HCT116 (cell line): Measurements from ENCODE around the gene TMEM258. TPM values are rescaled to one million over a fixed set of nuclear protein-coding genes. Genes with fewer than 3 reads are reported as not detected.

ENCODE experiments used
- ATAC-seq: fragments of 200-7000 bp; cut with Tn5 transposase; 2 replicates; pipeline ENCODE4 v1.9.1; 2020; ENCODE audit warnings: mild to moderate bottlenecking, moderate library complexity
- BruUV-seq: library from RNA; stranded (reverse); fragments of 400-500 nt; replicated peaks from 2 replicates; lab custom pipeline; 2021; lab: Mats Ljungman, UMichigan
- CTCF ChIA-PET: fragments of 300-600 bp; sonication (Branson Sonifier 250); formaldehyde crosslinking; loops from one replicate; lab custom pipeline; 2021; ENCODE audit warnings: antibody characterized with exemption; lab: Charles Lee
- POLR2A ChIA-PET: fragments of 300-600, 350-600 bp; sonication (Branson Sonifier 250); formaldehyde crosslinking; loops from one replicate; lab custom pipeline; 2021; ENCODE audit warnings: antibody characterized with exemption; lab: Charles Lee
- RAD21 ChIA-PET, 2 experiments: fragments of 300-600 bp; sonication (Branson Sonifier 250); formaldehyde crosslinking; loops; one replicate each; lab custom pipeline; 2023; ENCODE audit warnings: low total read pairs in 2 of 2; ENCODE audit not compliant: uncharacterized antibody in 2 of 2, unreplicated experiment in 2 of 2, low non-redundant PET in 1 of 2; lab: Charles Lee
- DNase-seq: peaks from one replicate; pipeline ENCODE4 v3.0.0-alpha.2; 2010; ENCODE audit warnings: low read depth, low spot score
- H2AFZ ChIP-seq: fragments of 200-600 bp; shearing (Covaris generic), sonication (generic); 2 replicates; pipeline ENCODE4 v1.6.1; 2017; ENCODE audit warnings: low read depth, mixed run types, mixed read lengths, antibody characterized with exemption, low read length; ENCODE audit not compliant: poor library complexity, severe bottlenecking
- H3K27ac ChIP-seq: 2 replicates; pipeline ENCODE4 v1.5.1; 2012; ENCODE audit warnings: low read depth, low read length
- H3K27me3 ChIP-seq: fragments of 200-600 bp; sonication (generic); 2 replicates; pipeline ENCODE4 v1.6.1; 2016; ENCODE audit warnings: mixed run types, low read length, mixed read lengths; ENCODE audit not compliant: insufficient read depth
- H3K36me3 ChIP-seq, 2 experiments: fragments of 200-500 bp in 1 of 2; fragments of 200-600 bp in 1 of 2; sonication (Bioruptor generic) in 1 of 2; sonication (generic) in 1 of 2; 2 replicates each; pipeline versions ENCODE4 v1.5.1 to v1.6.1; 2014 to 2016; ENCODE audit warnings: low read length in 2 of 2, inconsistent platforms in 1 of 2, mixed read lengths in 1 of 2, mixed run types in 1 of 2; ENCODE audit not compliant: insufficient read depth in 2 of 2, control insufficient read depth in 1 of 2
- H3K4me1 ChIP-seq, 2 experiments: fragments of 200-600 bp in 1 of 2; sonication (generic) in 1 of 2; 2 replicates each; pipeline versions ENCODE4 v1.5.1 to v1.6.1; 2012 to 2017; ENCODE audit warnings: low read length in 2 of 2, inconsistent platforms in 1 of 2, mild to moderate bottlenecking in 1 of 2, mixed read lengths in 1 of 2, mixed run types in 1 of 2, moderate library complexity in 1 of 2; ENCODE audit not compliant: insufficient read depth in 2 of 2, control insufficient read depth in 1 of 2
- H3K4me2 ChIP-seq: fragments of 200-600 bp; sonication (generic); 2 replicates; pipeline ENCODE4 v1.6.1; 2017; ENCODE audit warnings: mixed run types, low read length, mixed read lengths
- H3K4me3 ChIP-seq, 2 experiments: fragments of 200-600 bp in 1 of 2; sonication (generic) in 1 of 2; replicated peaks in 1 of 2; 2 replicates each; pipeline ENCODE4 v1.5.1; 2011 to 2016; ENCODE audit warnings: low read length in 2 of 2, control low read depth in 1 of 2, low read depth in 1 of 2, mild to moderate bottlenecking in 1 of 2, mixed read lengths in 1 of 2, mixed run types in 1 of 2
- H3K79me2 ChIP-seq: fragments of 200-600 bp; sonication (generic); 2 replicates; pipeline ENCODE4 v1.6.1; 2017; ENCODE audit warnings: mild to moderate bottlenecking, mixed run types, low read length, moderate library complexity, mixed read lengths; ENCODE audit not compliant: insufficient read depth
- H3K9ac ChIP-seq: fragments of 200-600 bp; sonication (generic); 2 replicates; pipeline ENCODE4 v1.6.1; 2016; ENCODE audit warnings: low read length, mixed read lengths
- H3K9me2 ChIP-seq: fragments of 200-600 bp; sonication (generic), shearing (Covaris generic); 2 replicates; pipeline ENCODE4 v1.6.1; 2017; ENCODE audit warnings: mixed run types, mild to moderate bottlenecking, moderate library complexity; ENCODE audit not compliant: insufficient read depth
- H3K9me3 ChIP-seq, 2 experiments: fragments of 200-500 bp in 1 of 2; fragments of 200-600 bp in 1 of 2; sonication (Bioruptor generic) in 1 of 2; sonication (generic) in 1 of 2; 2 replicates each; pipeline ENCODE4 v1.6.1; 2014 to 2017; ENCODE audit warnings: low read length in 2 of 2, mixed read lengths in 2 of 2, inconsistent platforms in 1 of 2, low read depth in 1 of 2, mild to moderate bottlenecking in 1 of 2, mixed run types in 1 of 2, moderate library complexity in 1 of 2; ENCODE audit not compliant: control insufficient read depth in 1 of 2, insufficient read depth in 1 of 2
- H4K20me1 ChIP-seq: fragments of 200-600 bp; sonication (generic), shearing (Covaris generic); 2 replicates; pipeline ENCODE4 v1.6.1; 2017; ENCODE audit warnings: mixed run types, mild to moderate bottlenecking, moderate library complexity; ENCODE audit not compliant: insufficient read depth
- CBX3 ChIP-seq: IDR thresholded peaks from 2 replicates; pipeline ENCODE4 v1.6.1; 2012; ENCODE audit warnings: low read depth
- CTCF ChIP-seq, 3 experiments: fragments of 200-600 bp in 1 of 3; sonication (generic) in 1 of 3; IDR thresholded peaks in 2 of 3; conservative IDR thresholded peaks in 1 of 3; 2 replicates each; pipeline ENCODE4 v1.5.1; 2012 to 2017; ENCODE audit warnings: low read depth in 2 of 3, low read length in 2 of 3, antibody characterized with exemption in 1 of 3, borderline replicate concordance in 1 of 3, control low read depth in 1 of 3, mild to moderate bottlenecking in 1 of 3, mixed read lengths in 1 of 3, mixed run types in 1 of 3, moderate library complexity in 1 of 3; ENCODE audit not compliant: insufficient read depth in 1 of 3
- EGR1 ChIP-seq: IDR thresholded peaks from 2 replicates; pipeline ENCODE4 v1.6.1; 2012; ENCODE audit warnings: low read depth
- ELF1 ChIP-seq: IDR thresholded peaks from 2 replicates; pipeline ENCODE4 v1.6.1; 2012; ENCODE audit warnings: low read depth, borderline replicate concordance
- EZH2 ChIP-seq: fragments of 200-600 bp; sonication (generic); IDR thresholded peaks from 2 replicates; pipeline ENCODE4 v1.6.1; 2017; ENCODE audit warnings: antibody characterized with exemption, mixed run types
- FOSL1 ChIP-seq: IDR thresholded peaks from 2 replicates; pipeline ENCODE4 v1.6.1; 2012; ENCODE audit warnings: low read depth
- JUND ChIP-seq: IDR thresholded peaks from 2 replicates; pipeline ENCODE4 v1.6.1; 2012
- MAX ChIP-seq: IDR thresholded peaks from 2 replicates; pipeline ENCODE4 v1.6.1; 2012
- POLR2A ChIP-seq: IDR thresholded peaks from 2 replicates; pipeline ENCODE4 v1.7.0; 2011; ENCODE audit warnings: borderline replicate concordance; ENCODE audit not compliant: insufficient read depth, insufficient read length; ENCODE audit errors: extremely low read depth
- POLR2AphosphoS5 ChIP-seq: IDR thresholded peaks from 2 replicates; pipeline ENCODE4 v1.6.1; 2011; ENCODE audit warnings: mild to moderate bottlenecking, low read depth, low read length, moderate library complexity
- RAD21 ChIP-seq: IDR thresholded peaks from 2 replicates; pipeline ENCODE4 v1.6.1; 2012; ENCODE audit warnings: low read depth, mild to moderate bottlenecking
- SIN3A ChIP-seq: IDR thresholded peaks from 2 replicates; pipeline ENCODE4 v1.6.1; 2012; ENCODE audit warnings: low read depth
- SP1 ChIP-seq: IDR thresholded peaks from 2 replicates; pipeline ENCODE4 v1.6.1; 2012; ENCODE audit warnings: low read depth
- SRF ChIP-seq: IDR thresholded peaks from 2 replicates; pipeline ENCODE4 v1.6.1; 2012; ENCODE audit warnings: low read depth
- TCF7L2 ChIP-seq: IDR thresholded peaks from 2 replicates; pipeline ENCODE4 v1.7.0; 2011; ENCODE audit warnings: borderline replicate concordance, inconsistent platforms; ENCODE audit not compliant: insufficient read depth, insufficient read length; ENCODE audit errors: extremely low read depth
- YY1 ChIP-seq: IDR thresholded peaks from 2 replicates; pipeline ENCODE4 v1.6.1; 2011; ENCODE audit warnings: low read length, low read depth, moderate library complexity, mild to moderate bottlenecking; ENCODE audit not compliant: insufficient replicate concordance; ENCODE audit errors: extremely low read depth
- ZFX ChIP-seq: fragments of 450-650 bp; IDR thresholded peaks from 2 replicates; pipeline ENCODE4 v1.6.1; 2017
- intact Hi-C: fragments of 100-400 bp; cut with micrococcal nuclease; formaldehyde crosslinking; loops from 2 replicates; pipeline ENCODE4 v1.10.0; 2022
- total RNA-seq: library from RNA; stranded (reverse); gene quantifications from one replicate; pipeline ENCODE4 v1.2.1, GENCODE V29; 2021; ENCODE audit not compliant: unreplicated experiment
- TF ChIP-seq, protein P1 (sequence below): IDR thresholded peaks from 2 replicates; pipeline ENCODE4 v1.6.1; 2012; ENCODE audit warnings: low read depth
- TF ChIP-seq, protein P2 (sequence below): IDR thresholded peaks from 2 replicates; pipeline ENCODE4 v1.6.1; 2012

TMEM258 gene
- total RNA-seq, 1 experiment from 2014 or later = 160 TPM

DNA sequence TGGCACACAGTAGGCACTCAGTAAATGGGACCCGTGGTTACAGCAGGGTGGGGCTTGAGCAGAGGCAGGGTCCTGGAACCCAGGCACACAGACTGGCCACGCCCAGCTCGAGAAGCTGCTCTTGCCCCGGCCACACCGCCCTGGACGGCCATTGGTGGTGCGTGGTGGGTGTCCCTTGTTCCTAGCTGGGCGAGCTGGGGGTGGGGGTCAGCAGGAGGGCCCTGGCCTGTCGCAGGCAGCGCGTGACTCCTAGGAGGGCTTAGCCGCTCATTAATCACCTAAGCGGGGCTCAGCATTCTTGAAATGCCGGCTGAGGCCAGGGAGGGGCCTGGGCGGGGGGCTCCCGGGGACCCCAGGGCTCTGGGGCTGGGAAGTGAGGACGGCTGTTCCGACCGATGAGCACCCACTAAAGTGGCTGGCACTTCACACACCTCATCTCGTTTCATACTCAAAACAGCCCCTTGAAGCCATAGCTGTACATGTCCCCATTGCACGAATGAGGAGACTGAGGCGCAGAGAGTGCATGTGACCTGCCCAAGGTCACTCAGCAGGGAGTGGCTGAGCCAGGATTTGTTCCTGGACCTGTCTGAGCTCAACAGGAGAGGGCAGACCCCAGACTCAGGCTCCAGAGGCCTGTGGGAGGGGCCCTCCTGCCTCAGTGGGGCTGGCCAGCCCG is 28.3 kb downstream of the TMEM258 start:
- intact Hi-C loops = no loop called here
- H2AFZ ChIP-seq = no peak overlapping the region
- H3K79me2 ChIP-seq = peaks cover 15% of the 10 kb centered on the region; the same call in 1 of the 2 replicates
- ChIA-PET POLR2A (no interaction called here), CTCF (no interaction called here)
- H4K20me1 ChIP-seq = no peaks in the 10 kb centered on the region
- BruUV-seq = no TSS peak
- H3K9ac ChIP-seq = no peak overlapping the region
- peaks cover 11 to 32% of the 10 kb centered on the region in 2 experiments for H3K4me1 ChIP-seq
- no peaks in the 10 kb centered on the region for H3K9me3 ChIP-seq
- no peaks in the 10 kb centered on the region for H3K9me2 ChIP-seq
- ATAC-seq = no peak
- no peak overlapping the region for H3K27ac ChIP-seq
- TF ChIP-seq POLR2A = no peak
- no peak for TF ChIP-seq MAX
- TF ChIP-seq EZH2 = no peak
- TF ChIP-seq, protein P1, sequence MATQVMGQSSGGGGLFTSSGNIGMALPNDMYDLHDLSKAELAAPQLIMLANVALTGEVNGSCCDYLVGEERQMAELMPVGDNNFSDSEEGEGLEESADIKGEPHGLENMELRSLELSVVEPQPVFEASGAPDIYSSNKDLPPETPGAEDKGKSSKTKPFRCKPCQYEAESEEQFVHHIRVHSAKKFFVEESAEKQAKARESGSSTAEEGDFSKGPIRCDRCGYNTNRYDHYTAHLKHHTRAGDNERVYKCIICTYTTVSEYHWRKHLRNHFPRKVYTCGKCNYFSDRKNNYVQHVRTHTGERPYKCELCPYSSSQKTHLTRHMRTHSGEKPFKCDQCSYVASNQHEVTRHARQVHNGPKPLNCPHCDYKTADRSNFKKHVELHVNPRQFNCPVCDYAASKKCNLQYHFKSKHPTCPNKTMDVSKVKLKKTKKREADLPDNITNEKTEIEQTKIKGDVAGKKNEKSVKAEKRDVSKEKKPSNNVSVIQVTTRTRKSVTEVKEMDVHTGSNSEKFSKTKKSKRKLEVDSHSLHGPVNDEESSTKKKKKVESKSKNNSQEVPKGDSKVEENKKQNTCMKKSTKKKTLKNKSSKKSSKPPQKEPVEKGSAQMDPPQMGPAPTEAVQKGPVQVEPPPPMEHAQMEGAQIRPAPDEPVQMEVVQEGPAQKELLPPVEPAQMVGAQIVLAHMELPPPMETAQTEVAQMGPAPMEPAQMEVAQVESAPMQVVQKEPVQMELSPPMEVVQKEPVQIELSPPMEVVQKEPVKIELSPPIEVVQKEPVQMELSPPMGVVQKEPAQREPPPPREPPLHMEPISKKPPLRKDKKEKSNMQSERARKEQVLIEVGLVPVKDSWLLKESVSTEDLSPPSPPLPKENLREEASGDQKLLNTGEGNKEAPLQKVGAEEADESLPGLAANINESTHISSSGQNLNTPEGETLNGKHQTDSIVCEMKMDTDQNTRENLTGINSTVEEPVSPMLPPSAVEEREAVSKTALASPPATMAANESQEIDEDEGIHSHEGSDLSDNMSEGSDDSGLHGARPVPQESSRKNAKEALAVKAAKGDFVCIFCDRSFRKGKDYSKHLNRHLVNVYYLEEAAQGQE = no peak
- TF ChIP-seq ZFX = no peak
- TF ChIP-seq POLR2AphosphoS5 = no peak
- TF ChIP-seq CTCF (IDR thresholded peaks at IDR 0.05 in 2 of 3, conservative IDR thresholded peaks at IDR 0.05 in 1 of 3; ENCODE audit: borderline replicate concordance in 1 of 3, insufficient read depth in 1 of 3, low read depth in 2 of 3, low read length in 2 of 3) = no peak
- TF ChIP-seq SIN3A = no peak
- TF ChIP-seq RAD21 = no peak
- TF ChIP-seq TCF7L2 = no peak
- TF ChIP-seq JUND = no peak
- no peak for TF ChIP-seq SP1
- TF ChIP-seq FOSL1 = no peak
- TF ChIP-seq ELF1 = no peak
- TF ChIP-seq, protein P2, sequence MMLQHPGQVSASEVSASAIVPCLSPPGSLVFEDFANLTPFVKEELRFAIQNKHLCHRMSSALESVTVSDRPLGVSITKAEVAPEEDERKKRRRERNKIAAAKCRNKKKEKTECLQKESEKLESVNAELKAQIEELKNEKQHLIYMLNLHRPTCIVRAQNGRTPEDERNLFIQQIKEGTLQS = no peak
- no peak for TF ChIP-seq YY1
- TF ChIP-seq SRF = no peak
- no peak for TF ChIP-seq EGR1
- TF ChIP-seq CBX3 = no peak
- TF ChIP-seq, all 23 proteins: peak for 0
- no peak for DNase-seq
- Histone ChIP-seq H3K27me3 (no peaks in the 10 kb centered on the region), H3K4me2 (no peak overlapping the region), H3K36me3 (no peaks in the 10 kb centered on the region), H3K4me3 (no peak overlapping the region)
- RAD21 ChIA-PET = no interaction called here
